Fibroblast of mammary gland (primary cell): ENCODE results near the gene NFKBIL1.

Experiments used
- DNase-seq: peaks from one replicate; pipeline ENCODE4 v3.0.0-alpha.2; 2010; ENCODE audit warnings: low read depth
- H3K4me3 ChIP-seq: 2 replicates; pipeline ENCODE4 v1.5.1; 2011; ENCODE audit warnings: low read depth, mild to moderate bottlenecking, low read length, moderate library complexity; ENCODE audit not compliant: control insufficient read depth
- CTCF ChIP-seq: conservative IDR thresholded peaks from 2 replicates; pipeline ENCODE4 v1.5.1; 2011; ENCODE audit warnings: low read depth, low read length, inconsistent platforms; ENCODE audit not compliant: control insufficient read depth, insufficient read depth

Gene NFKBIL1

DNA sequence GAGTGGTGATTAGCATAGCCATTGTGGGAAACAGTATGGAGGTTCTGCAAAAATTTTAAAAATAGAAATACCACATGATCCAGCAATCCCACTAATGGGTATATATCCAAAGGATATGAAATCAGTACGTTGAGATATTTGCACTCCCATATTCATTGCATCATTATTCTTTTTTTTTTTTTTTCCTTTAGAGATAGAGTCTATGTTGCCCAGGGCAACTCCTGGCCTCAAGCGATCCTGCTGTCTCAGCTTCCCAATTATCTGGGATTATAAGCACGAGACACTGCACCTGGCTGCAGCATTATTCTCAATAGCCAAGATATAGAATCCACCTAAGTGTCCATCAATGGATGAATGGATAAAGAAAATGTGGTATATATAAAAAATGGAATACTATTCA is 25.6 kb upstream of the NFKBIL1 start:
- no peak for TF ChIP-seq CTCF
- no peak overlapping the region for H3K4me3 ChIP-seq
- no peak for DNase-seq

DNA sequence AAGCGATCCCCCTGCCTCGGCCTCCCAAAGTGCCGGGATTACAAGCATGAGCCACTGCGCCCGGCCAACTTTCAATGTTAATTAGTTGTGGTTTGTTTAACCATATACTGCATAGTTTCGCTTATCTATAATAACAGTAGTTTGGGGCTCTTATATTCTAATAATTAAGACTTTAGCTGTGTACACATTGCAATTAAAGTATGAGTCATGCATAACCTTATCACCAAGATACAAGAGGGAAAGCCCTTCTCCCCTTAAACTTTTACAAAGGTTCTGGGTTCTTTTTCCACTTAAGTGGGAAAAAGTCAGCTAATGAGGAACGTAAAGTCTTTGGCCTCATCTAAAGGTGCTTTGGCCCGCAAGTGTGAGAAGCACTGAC is 21.9 kb upstream of the NFKBIL1 start:
- no peak overlapping the region for H3K4me3 ChIP-seq
- no peak for DNase-seq
- no peak for TF ChIP-seq CTCF

DNA sequence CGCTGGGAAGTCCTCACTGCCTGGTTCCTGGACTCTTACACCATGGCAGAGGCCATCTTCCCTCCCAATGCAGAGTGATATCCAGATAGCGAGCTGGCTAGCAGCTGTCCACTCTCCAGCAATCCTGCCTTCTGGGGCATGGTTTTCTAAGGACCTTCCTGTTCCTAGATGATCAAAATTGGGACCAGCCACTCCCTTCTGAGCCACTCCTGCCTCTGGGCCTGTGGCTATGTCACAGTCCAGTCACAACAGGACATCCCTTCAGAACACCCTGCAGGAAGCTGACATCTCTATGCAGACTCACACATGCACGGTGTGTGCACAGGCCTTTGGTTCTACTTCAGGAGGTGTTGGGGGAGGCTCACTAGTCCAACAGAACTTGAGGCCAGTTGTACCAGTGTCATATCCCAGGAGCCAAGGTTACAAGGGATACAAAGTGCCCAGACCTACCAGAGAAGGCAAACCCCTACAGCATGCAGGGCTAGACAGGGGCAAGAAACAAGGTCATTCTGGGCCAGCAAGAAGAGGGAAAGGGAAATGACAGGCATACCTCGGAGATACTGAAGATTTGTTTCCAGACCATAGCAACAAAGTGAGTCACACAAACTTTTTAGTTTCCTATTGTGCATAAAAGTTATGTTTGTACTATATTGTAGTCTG is 21.3 kb upstream of the NFKBIL1 start:
- H3K4me3 ChIP-seq = no peak overlapping the region
- DNase-seq = no peak
- no peak for TF ChIP-seq CTCF

- no peak for TF ChIP-seq CTCF
- no peak for DNase-seq
- H3K4me3 ChIP-seq = no peak overlapping the region
Observed at GRCh38 chr6:31528307-31528777, 19.1 kb upstream of the NFKBIL1 start.

DNA sequence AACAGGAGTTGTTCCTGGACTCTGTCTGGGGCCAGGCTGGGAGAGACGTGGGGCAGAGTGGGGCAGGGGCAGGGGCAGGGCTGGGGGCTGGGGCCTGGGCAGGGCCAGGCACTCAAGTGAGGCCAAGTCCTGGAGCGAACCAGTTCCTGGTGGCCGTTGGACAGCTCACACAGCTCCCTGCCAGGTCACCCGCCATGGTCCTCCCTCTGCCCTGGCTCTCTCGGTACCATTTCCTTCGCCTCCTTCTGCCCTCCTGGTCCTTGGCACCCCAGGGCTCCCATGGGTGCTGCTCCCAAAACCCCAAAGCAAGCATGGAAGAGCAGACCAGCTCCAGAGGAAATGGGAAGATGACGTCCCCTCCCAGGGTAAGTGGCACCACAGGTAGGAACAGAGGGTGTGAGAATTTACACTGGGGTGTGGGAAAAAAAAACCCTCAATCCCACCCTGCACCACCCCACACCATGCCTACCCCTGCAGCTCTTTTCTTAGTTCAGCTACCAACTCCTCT is 18.5 kb upstream of the NFKBIL1 start, which contains the start of gene MCCD1:
MCCD1 (plus strand) TSS at position 142 of the 508 bp plus-strand sequence; CDS start at position 195, 53 bp downstream.
- no peak within 1 kb of the TSS for H3K4me3 ChIP-seq
- no peak for TF ChIP-seq CTCF
- DNase-seq = no peak

- H3K4me3 ChIP-seq = no peak overlapping the region
- DNase-seq = no peak
- no peak for TF ChIP-seq CTCF
Observed at GRCh38 chr6:31529329-31530150, 17.9 kb upstream of the NFKBIL1 start.
